Jurkat, Clone E6-1 (cell line): ENCODE results near the gene FCGBP.
"Not testable (repeated sequence)": the region's sequence is repeated elsewhere in the genome, so short reads cannot be mapped to it uniquely, and the experiment has no call there.

ENCODE experiments used
- DNase-seq: peaks from one replicate; pipeline ENCODE4 v3.0.0-alpha.2; 2011; ENCODE audit warnings: low read depth, low spot score
- H3K4me3 ChIP-seq: 2 replicates; pipeline ENCODE4 v1.5.1; 2011; ENCODE audit warnings: mild to moderate bottlenecking, low read length, control low read depth, moderate library complexity

The FCGBP gene

GRCh38 chr19:39924952-39925351, 9.5 kb downstream of the FCGBP start:
- DNase-seq = no peak
- no peak overlapping the region for H3K4me3 ChIP-seq

GRCh38 chr19:39924389-39924788, 10.0 kb downstream of the FCGBP start:
- no peak for DNase-seq
- no peak overlapping the region for H3K4me3 ChIP-seq

- no peak for DNase-seq
- no peak overlapping the region for H3K4me3 ChIP-seq
Observed at GRCh38 chr19:39923862-39924261, 10.6 kb downstream of the FCGBP start.

- no peak overlapping the region for H3K4me3 ChIP-seq
- DNase-seq = no peak
Observed at GRCh38 chr19:39919976-39920375, 14.5 kb downstream of the FCGBP start.

GRCh38 chr19:39918183-39918651, 16.2 kb downstream of the FCGBP start:
- no peak overlapping the region for H3K4me3 ChIP-seq
- DNase-seq = no peak

- no peak for DNase-seq
- H3K4me3 ChIP-seq = no peak overlapping the region
Observed at GRCh38 chr19:39917561-39918182, 16.8 kb downstream of the FCGBP start.

- DNase-seq = no peak
- no peak overlapping the region for H3K4me3 ChIP-seq
Observed at GRCh38 chr19:39916851-39917396, 17.5 kb downstream of the FCGBP start.

GRCh38 chr19:39916236-39916635, 18.2 kb downstream of the FCGBP start:
- no peak overlapping the region for H3K4me3 ChIP-seq
- no peak for DNase-seq

- no peak for DNase-seq
- no peak overlapping the region for H3K4me3 ChIP-seq
Observed at GRCh38 chr19:39915848-39916215, 18.6 kb downstream of the FCGBP start.

GRCh38 chr19:39915101-39915847, 19.2 kb downstream of the FCGBP start:
- no peak for DNase-seq
- H3K4me3 ChIP-seq = no peak overlapping the region

- H3K4me3 ChIP-seq = no peak overlapping the region
- DNase-seq = no peak
Observed at GRCh38 chr19:39913682-39914333, 20.6 kb downstream of the FCGBP start.

- no peak for DNase-seq
Observed at GRCh38 chr19:39908803-39909202, 25.6 kb downstream of the FCGBP start.

GRCh38 chr19:39906820-39907611, 27.4 kb downstream of the FCGBP start:
- no peak for DNase-seq
- H3K4me3 ChIP-seq = no peak overlapping the region

More at GRCh38 chr19:39908803-39909202, 25.6 kb downstream of the FCGBP start:
- H3K4me3 ChIP-seq = no peak overlapping the region

- H3K4me3 ChIP-seq = no peak overlapping the region
- DNase-seq = no peak
Observed at GRCh38 chr19:39906283-39906682, 28.2 kb downstream of the FCGBP start.

GRCh38 chr19:39903486-39904091, 30.8 kb downstream of the FCGBP start:
- H3K4me3 ChIP-seq = not testable (repeated sequence)

GRCh38 chr19:39902326-39902725, 32.1 kb downstream of the FCGBP start:
- not testable (repeated sequence) for DNase-seq, H3K4me3 ChIP-seq

More at GRCh38 chr19:39903486-39904091, 30.8 kb downstream of the FCGBP start:
- not testable (repeated sequence) for DNase-seq

- not testable (repeated sequence) for H3K4me3 ChIP-seq, DNase-seq
Observed at GRCh38 chr19:39901681-39902080, 32.8 kb downstream of the FCGBP start.

- DNase-seq, H3K4me3 ChIP-seq: not testable (repeated sequence)
Observed at GRCh38 chr19:39898858-39899257, 35.6 kb downstream of the FCGBP start.
